ENCODE results near the gene PI4K2B. TPM values are rescaled to one million over a fixed set of nuclear protein-coding genes. Genes with fewer than 3 reads are reported as not detected.
"Not testable (repeated sequence)": the region's sequence is repeated elsewhere in the genome, so short reads cannot be mapped to it uniquely, and the experiment has no call there.

PI4K2B gene
- total and polyA plus RNA-seq, 4 donors, result 5.5 to 10.5 (median 7.4) TPM

DNA sequence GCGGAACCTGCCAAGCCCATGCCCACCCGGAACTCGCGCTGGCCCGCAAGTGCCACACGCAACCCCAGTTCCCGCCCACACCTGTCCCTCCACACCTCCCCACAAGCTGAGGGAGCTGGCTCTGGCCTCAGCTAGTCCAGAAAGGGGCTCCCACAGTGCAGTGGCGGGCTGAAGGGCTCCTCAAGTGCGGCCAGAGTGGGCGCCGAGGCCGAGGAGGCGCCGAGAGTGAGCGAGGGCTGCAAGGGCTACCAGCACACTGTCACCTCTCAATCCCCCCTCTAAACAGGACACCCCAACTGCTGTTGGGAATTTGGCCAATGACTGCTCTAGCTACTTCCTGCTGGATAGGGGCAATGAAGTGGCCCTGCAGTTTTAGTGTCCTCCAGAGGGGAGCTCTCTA lies 5.7 kb downstream of the PI4K2B start:
- H3K4me1 ChIP-seq (ENCODE audit: control insufficient read depth, insufficient read depth, low read length); DNase-seq (ENCODE audit: low read depth in 4 of 6, low spot score in 6 of 6); H3K9me3 ChIP-seq (ENCODE audit: control insufficient read depth, insufficient read depth, low read length); H3K27me3 ChIP-seq (ENCODE audit: control insufficient read depth, insufficient read depth, low read length); H3K27ac ChIP-seq (ENCODE audit: low read depth, low read length); H3K4me3 ChIP-seq (ENCODE audit: low read depth, low read length); H3K36me3 ChIP-seq (ENCODE audit: control insufficient read depth, insufficient read depth, low read length): not testable (repeated sequence)
- 95% methylated on average over 15 of the region's 15 CpGs for WGBS (ENCODE audit: insufficient coverage)

DNA sequence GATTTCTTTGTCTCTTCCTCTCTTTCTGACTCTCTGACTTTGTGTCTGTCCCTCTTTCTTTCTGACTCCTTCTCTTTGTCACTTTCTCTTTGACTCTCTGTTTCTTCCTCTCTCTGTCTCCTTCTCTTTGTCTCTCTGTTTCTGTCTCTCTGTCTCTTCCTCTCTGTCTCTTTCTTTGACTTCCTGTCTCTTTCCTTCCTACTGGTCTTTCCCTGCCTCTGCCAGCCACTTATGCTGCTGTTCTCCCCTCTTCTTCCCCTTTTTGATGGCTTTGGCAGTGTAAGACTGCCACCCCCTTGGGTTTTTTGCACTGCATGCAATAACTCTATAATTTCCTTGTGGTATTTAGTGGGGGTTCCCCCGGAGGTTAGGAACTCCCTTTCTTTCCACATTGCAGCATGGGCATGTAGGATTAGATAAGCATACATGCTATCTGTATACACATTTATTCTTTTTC lies 6.9 kb downstream of the PI4K2B start:
- not testable (repeated sequence) for H3K4me3 ChIP-seq (ENCODE audit: low read depth, low read length); DNase-seq (ENCODE audit: low read depth in 4 of 6, low spot score in 6 of 6); H3K27ac ChIP-seq (ENCODE audit: low read depth, low read length); H3K36me3 ChIP-seq (ENCODE audit: control insufficient read depth, insufficient read depth, low read length); H3K9me3 ChIP-seq (ENCODE audit: control insufficient read depth, insufficient read depth, low read length); H3K27me3 ChIP-seq (ENCODE audit: control insufficient read depth, insufficient read depth, low read length); H3K4me1 ChIP-seq (ENCODE audit: control insufficient read depth, insufficient read depth, low read length)
- WGBS (ENCODE audit: insufficient coverage), result no CpG with 5 or more reads among the region's 1 CpG

- 89% methylated on average over 1 of the region's 3 CpGs for WGBS (ENCODE audit: insufficient coverage)
- not testable (repeated sequence) for H3K27me3 ChIP-seq (ENCODE audit: control insufficient read depth, insufficient read depth, low read length)
Measured at GRCh38 chr4:25242195-25242594, 8.4 kb downstream of the PI4K2B start.

GRCh38 chr4:25245181-25245580 lies 11.3 kb downstream of the PI4K2B start:
- Histone ChIP-seq H3K4me3 (ENCODE audit: low read depth, low read length) (no peak overlapping the region), H3K27ac (ENCODE audit: low read depth, low read length) (no peak overlapping the region), H3K4me1 (ENCODE audit: control insufficient read depth, insufficient read depth, low read length) (no peaks in the 10 kb centered on the region), H3K36me3 (ENCODE audit: control insufficient read depth, insufficient read depth, low read length) (peaks cover 5% of the 10 kb centered on the region), H3K9me3 (ENCODE audit: control insufficient read depth, insufficient read depth, low read length) (no peaks in the 10 kb centered on the region), H3K27me3 (ENCODE audit: control insufficient read depth, insufficient read depth, low read length) (no peaks in the 10 kb centered on the region)
- 99% methylated on average over 10 of the region's 10 CpGs for WGBS (ENCODE audit: insufficient coverage)
- DNase-seq (ENCODE audit: low read depth in 4 of 6, low spot score in 6 of 6), result no peak

More at GRCh38 chr4:25242195-25242594, 8.4 kb downstream of the PI4K2B start:
- H3K27ac ChIP-seq (ENCODE audit: low read depth, low read length); H3K9me3 ChIP-seq (ENCODE audit: control insufficient read depth, insufficient read depth, low read length); DNase-seq (ENCODE audit: low read depth in 4 of 6, low spot score in 6 of 6); H3K36me3 ChIP-seq (ENCODE audit: control insufficient read depth, insufficient read depth, low read length); H3K4me1 ChIP-seq (ENCODE audit: control insufficient read depth, insufficient read depth, low read length); H3K4me3 ChIP-seq (ENCODE audit: low read depth, low read length): not testable (repeated sequence)

DNA sequence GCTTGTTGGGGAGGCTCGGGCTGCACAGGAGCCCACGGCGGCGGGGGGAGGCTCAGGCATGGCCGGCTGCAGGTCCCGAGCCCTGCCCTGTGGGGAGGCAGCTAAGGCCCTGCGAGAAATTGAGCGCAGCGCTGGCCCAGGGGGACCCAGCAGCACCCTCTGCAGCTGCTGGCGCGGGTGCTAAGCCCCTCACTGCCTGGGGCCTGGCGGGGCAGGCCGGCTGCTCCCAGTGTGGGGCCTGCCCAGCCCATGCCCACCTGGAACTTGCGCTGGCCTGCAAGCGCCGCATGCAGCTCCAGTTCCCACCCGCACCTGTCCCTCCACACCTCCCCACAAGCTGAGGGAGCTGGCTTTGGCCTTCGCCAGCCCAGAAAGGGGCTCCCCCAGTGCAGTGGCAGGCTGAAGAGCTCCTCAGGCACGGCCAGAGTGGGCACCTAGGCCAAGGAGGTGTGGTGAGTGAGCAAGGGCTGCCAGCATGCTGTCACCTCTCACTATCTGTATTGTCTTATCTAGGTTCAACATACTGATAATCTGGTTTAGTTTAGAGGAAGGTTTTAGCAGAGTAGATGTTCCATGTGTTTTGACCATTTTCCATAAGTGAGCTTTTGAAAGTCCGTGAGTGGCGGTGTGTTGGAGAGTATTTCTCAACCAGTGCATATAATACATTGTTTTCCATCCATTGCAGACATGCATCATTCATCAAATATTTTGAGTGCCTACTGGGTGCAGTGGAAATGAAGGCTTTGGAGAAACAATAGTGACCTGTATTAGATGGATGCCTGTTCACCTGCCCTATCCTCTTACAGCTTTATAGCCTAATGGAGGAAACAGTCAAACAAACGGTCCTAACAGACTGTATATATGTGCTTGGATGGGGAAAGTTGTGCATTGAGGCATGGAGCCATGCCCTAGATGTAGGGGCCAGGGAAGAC lies 13.1 kb downstream of the PI4K2B start:
- H3K36me3 ChIP-seq (ENCODE audit: control insufficient read depth, insufficient read depth, low read length), result peaks cover 5% of the 10 kb centered on the region
- H3K9me3 ChIP-seq (ENCODE audit: control insufficient read depth, insufficient read depth, low read length), result no peaks in the 10 kb centered on the region
- no peaks in the 10 kb centered on the region for H3K27me3 ChIP-seq (ENCODE audit: control insufficient read depth, insufficient read depth, low read length)
- no peak overlapping the region for H3K27ac ChIP-seq (ENCODE audit: low read depth, low read length)
- DNase-seq (ENCODE audit: low read depth in 4 of 6, low spot score in 6 of 6), result no peak
- H3K4me3 ChIP-seq (ENCODE audit: low read depth, low read length), result no peak overlapping the region
- H3K4me1 ChIP-seq (ENCODE audit: control insufficient read depth, insufficient read depth, low read length), result no peaks in the 10 kb centered on the region
- 97% methylated on average over 17 of the region's 22 CpGs for WGBS (ENCODE audit: insufficient coverage)

- H3K27ac ChIP-seq (ENCODE audit: low read depth, low read length); H3K9me3 ChIP-seq (ENCODE audit: control insufficient read depth, insufficient read depth, low read length); DNase-seq (ENCODE audit: low read depth in 4 of 6, low spot score in 6 of 6); H3K4me1 ChIP-seq (ENCODE audit: control insufficient read depth, insufficient read depth, low read length); H3K27me3 ChIP-seq (ENCODE audit: control insufficient read depth, insufficient read depth, low read length); H3K36me3 ChIP-seq (ENCODE audit: control insufficient read depth, insufficient read depth, low read length); H3K4me3 ChIP-seq (ENCODE audit: low read depth, low read length): not testable (repeated sequence)
- no CpG with 5 or more reads among the region's 6 CpGs for WGBS (ENCODE audit: insufficient coverage)
Measured at GRCh38 chr4:25248875-25249274, 15.0 kb downstream of the PI4K2B start.

- 96% methylated on average over 14 of the region's 25 CpGs for WGBS (ENCODE audit: insufficient coverage)
- DNase-seq (ENCODE audit: low read depth in 4 of 6, low spot score in 6 of 6); H3K4me3 ChIP-seq (ENCODE audit: low read depth, low read length): not testable (repeated sequence)
Measured at GRCh38 chr4:25249494-25249893, 15.7 kb downstream of the PI4K2B start.

GRCh38 chr4:25252230-25253070 lies 18.6 kb downstream of the PI4K2B start:
- H3K36me3 ChIP-seq (ENCODE audit: control insufficient read depth, insufficient read depth, low read length), result peaks cover 6% of the 10 kb centered on the region
- DNase-seq (ENCODE audit: low read depth in 4 of 6, low spot score in 6 of 6), result no peak
- no peaks in the 10 kb centered on the region for H3K27me3 ChIP-seq (ENCODE audit: control insufficient read depth, insufficient read depth, low read length)
- WGBS (ENCODE audit: insufficient coverage), result 80% methylated on average over 6 of the region's 9 CpGs
- H3K27ac ChIP-seq (ENCODE audit: low read depth, low read length), result no peak overlapping the region
- H3K9me3 ChIP-seq (ENCODE audit: control insufficient read depth, insufficient read depth, low read length), result no peaks in the 10 kb centered on the region
- no peak overlapping the region for H3K4me3 ChIP-seq (ENCODE audit: low read depth, low read length)
- H3K4me1 ChIP-seq (ENCODE audit: control insufficient read depth, insufficient read depth, low read length), result no peaks in the 10 kb centered on the region

More at GRCh38 chr4:25249494-25249893, 15.7 kb downstream of the PI4K2B start:
- H3K9me3 ChIP-seq (ENCODE audit: control insufficient read depth, insufficient read depth, low read length); H3K36me3 ChIP-seq (ENCODE audit: control insufficient read depth, insufficient read depth, low read length); H3K4me1 ChIP-seq (ENCODE audit: control insufficient read depth, insufficient read depth, low read length); H3K27me3 ChIP-seq (ENCODE audit: control insufficient read depth, insufficient read depth, low read length); H3K27ac ChIP-seq (ENCODE audit: low read depth, low read length): not testable (repeated sequence)

GRCh38 chr4:25253071-25253445 lies 19.2 kb downstream of the PI4K2B start:
- no CpG with 5 or more reads among the region's 2 CpGs for WGBS (ENCODE audit: insufficient coverage)
- H3K9me3 ChIP-seq (ENCODE audit: control insufficient read depth, insufficient read depth, low read length), result no peaks in the 10 kb centered on the region
- H3K27ac ChIP-seq (ENCODE audit: low read depth, low read length), result no peak overlapping the region
- peak in 1 of 6 donors; percentile 1 for DNase-seq (ENCODE audit: low read depth in 4 of 6, low spot score in 6 of 6)
- H3K36me3 ChIP-seq (ENCODE audit: control insufficient read depth, insufficient read depth, low read length), result peaks cover 6% of the 10 kb centered on the region
- no peak overlapping the region for H3K4me3 ChIP-seq (ENCODE audit: low read depth, low read length)
- no peaks in the 10 kb centered on the region for H3K4me1 ChIP-seq (ENCODE audit: control insufficient read depth, insufficient read depth, low read length)
- no peaks in the 10 kb centered on the region for H3K27me3 ChIP-seq (ENCODE audit: control insufficient read depth, insufficient read depth, low read length)

Data from spinal cord (tissue), 10 donors.